Endothelial cell of umbilical vein (primary cell): ENCODE measurements around the gene MYMX.

Source experiments
- EZH2 ChIP-seq: IDR thresholded peaks from 2 replicates; pipeline ENCODE4 v1.6.1; 2012; ENCODE audit warnings: borderline replicate concordance, low read depth, mild to moderate bottlenecking, moderate library complexity, low read length, inconsistent platforms; ENCODE audit not compliant: severe bottlenecking
- FOS ChIP-seq: IDR thresholded peaks from 2 replicates; pipeline ENCODE4 v1.6.1; 2011; ENCODE audit warnings: mild to moderate bottlenecking, low read length, moderate library complexity, borderline replicate concordance; ENCODE audit not compliant: insufficient read depth
- GATA2 ChIP-seq: IDR thresholded peaks from 2 replicates; pipeline ENCODE4 v1.7.0; 2011; ENCODE audit warnings: low read depth, mild to moderate bottlenecking, moderate library complexity, mixed read lengths, low read length; ENCODE audit not compliant: insufficient read length, insufficient read depth
- MYC ChIP-seq: IDR thresholded peaks from one replicate; pipeline ENCODE4 v1.6.1; 2011; ENCODE audit warnings: mild to moderate bottlenecking, low read depth, low read length
- POLR2A ChIP-seq: IDR thresholded peaks from 2 replicates; pipeline ENCODE4 v1.6.1; 2012; ENCODE audit warnings: low read depth, mild to moderate bottlenecking, control low read depth, low read length
- POLR2AphosphoS5 ChIP-seq: IDR thresholded peaks from 2 replicates; pipeline ENCODE4 v1.6.1; 2012; ENCODE audit warnings: low read depth, mild to moderate bottlenecking, control low read depth, low read length, moderate library complexity; ENCODE audit not compliant: insufficient read depth
- TF ChIP-seq, protein P1 (sequence below), 2 donors: IDR thresholded peaks; 1 replicate in 1 of 2; 2 replicates in 1 of 2; pipeline ENCODE4 v1.5.1; 2011; ENCODE audit warnings: low read length in 2 of 2, mild to moderate bottlenecking in 2 of 2, moderate library complexity in 2 of 2, control low read depth in 1 of 2, inconsistent platforms in 1 of 2, low read depth in 1 of 2; ENCODE audit not compliant: insufficient read depth in 1 of 2; ENCODE audit errors: extremely low read depth in 1 of 2
- TF ChIP-seq, protein P2 (sequence below): IDR thresholded peaks from 2 replicates; pipeline ENCODE4 v1.6.1; 2011; ENCODE audit not compliant: insufficient read depth, insufficient read length

DNA sequence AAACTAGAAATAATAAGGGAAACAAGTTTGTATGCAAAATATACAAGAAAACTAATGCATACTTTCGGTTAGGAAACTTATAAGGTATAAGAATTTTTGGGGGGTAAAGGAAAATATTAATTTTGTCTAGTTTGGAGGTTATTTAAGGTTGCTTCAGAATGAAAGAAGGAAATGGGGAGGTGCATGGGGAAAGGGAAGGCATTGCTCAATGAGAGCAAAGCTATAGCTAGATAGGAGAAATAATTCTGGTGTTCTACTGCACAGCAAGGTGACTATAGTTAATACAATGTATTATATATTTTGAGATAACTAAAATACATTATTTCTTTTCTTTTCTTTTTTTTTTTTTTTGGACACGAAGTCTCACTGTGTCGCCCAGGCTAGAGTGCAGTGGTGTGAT, 5.4 kb upstream of the MYMX start:
- TF ChIP-seq POLR2A (no peak), POLR2AphosphoS5 (no peak), EZH2 (no peak), GATA2 (no peak), FOS (no peak), MYC (no peak)
- TF ChIP-seq, protein P1, sequence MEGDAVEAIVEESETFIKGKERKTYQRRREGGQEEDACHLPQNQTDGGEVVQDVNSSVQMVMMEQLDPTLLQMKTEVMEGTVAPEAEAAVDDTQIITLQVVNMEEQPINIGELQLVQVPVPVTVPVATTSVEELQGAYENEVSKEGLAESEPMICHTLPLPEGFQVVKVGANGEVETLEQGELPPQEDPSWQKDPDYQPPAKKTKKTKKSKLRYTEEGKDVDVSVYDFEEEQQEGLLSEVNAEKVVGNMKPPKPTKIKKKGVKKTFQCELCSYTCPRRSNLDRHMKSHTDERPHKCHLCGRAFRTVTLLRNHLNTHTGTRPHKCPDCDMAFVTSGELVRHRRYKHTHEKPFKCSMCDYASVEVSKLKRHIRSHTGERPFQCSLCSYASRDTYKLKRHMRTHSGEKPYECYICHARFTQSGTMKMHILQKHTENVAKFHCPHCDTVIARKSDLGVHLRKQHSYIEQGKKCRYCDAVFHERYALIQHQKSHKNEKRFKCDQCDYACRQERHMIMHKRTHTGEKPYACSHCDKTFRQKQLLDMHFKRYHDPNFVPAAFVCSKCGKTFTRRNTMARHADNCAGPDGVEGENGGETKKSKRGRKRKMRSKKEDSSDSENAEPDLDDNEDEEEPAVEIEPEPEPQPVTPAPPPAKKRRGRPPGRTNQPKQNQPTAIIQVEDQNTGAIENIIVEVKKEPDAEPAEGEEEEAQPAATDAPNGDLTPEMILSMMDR (IDR thresholded peaks at IDR 0.05; ENCODE audit: extremely low read depth in 1 of 2, insufficient read depth in 1 of 2, low read depth in 1 of 2, low read length in 2 of 2) = no peak
- TF ChIP-seq, protein P2, sequence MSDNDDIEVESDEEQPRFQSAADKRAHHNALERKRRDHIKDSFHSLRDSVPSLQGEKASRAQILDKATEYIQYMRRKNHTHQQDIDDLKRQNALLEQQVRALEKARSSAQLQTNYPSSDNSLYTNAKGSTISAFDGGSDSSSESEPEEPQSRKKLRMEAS = no peak
